B cell (primary cell): Measurements from ENCODE around the gene TSC22D2. TPM values are rescaled to one million over a fixed set of nuclear protein-coding genes. Genes with fewer than 3 reads are reported as not detected.

Experiments
- ATAC-seq: fragments of 200-7000 bp; cut with Tn5 transposase; one replicate; pipeline ENCODE4 v1.10.0; 2021; ENCODE audit warnings: low read depth, mild to moderate bottlenecking, moderate number of reproducible peaks, moderate library complexity
- CTCF ChIA-PET: fragments of 350-600 bp; sonication (Branson Sonifier 250); formaldehyde crosslinking; loops from one replicate; lab custom pipeline; 2021; ENCODE audit warnings: antibody characterized with exemption, inconsistent platforms; lab: Charles Lee
- POLR2A ChIA-PET: fragments of 350-600 bp; sonication (Branson Sonifier 250); formaldehyde crosslinking; loops from one replicate; lab custom pipeline; 2021; ENCODE audit warnings: antibody characterized with exemption; lab: Charles Lee
- DNase-seq: peaks from one replicate; pipeline ENCODE4 v3.0.0; 2013
- H2AFZ ChIP-seq: 2 replicates; pipeline ENCODE4 v1.6.1; 2012; ENCODE audit warnings: mild to moderate bottlenecking, low read depth, low read length; ENCODE audit not compliant: insufficient read depth, poor library complexity, severe bottlenecking
- H3K27ac ChIP-seq, 2 donors: 1 replicate in 1 of 2; 2 replicates in 1 of 2; pipeline ENCODE4 v1.5.1; 2012 to 2013; ENCODE audit warnings: low read length in 2 of 2, mild to moderate bottlenecking in 2 of 2, moderate library complexity in 1 of 2
- H3K27me3 ChIP-seq, 4 experiments: fragments of 200-600 bp in 1 of 4; sonication (generic) in 1 of 4; replicated peaks in 1 of 4; 1 replicate in 2 of 4; 2 replicates in 2 of 4; pipeline versions ENCODE4 v1.6.1 to v1.7.0; 2013 to 2016; ENCODE audit warnings: low read length in 3 of 4, mild to moderate bottlenecking in 2 of 4, mixed read lengths in 1 of 4, moderate library complexity in 1 of 4; ENCODE audit not compliant: insufficient read depth in 4 of 4, control insufficient read depth in 3 of 4; ENCODE audit errors: control extremely low read depth in 1 of 4
- H3K36me3 ChIP-seq, 2 experiments: replicated peaks in 1 of 2; 1 replicate in 1 of 2; 2 replicates in 1 of 2; pipeline versions ENCODE4 v1.6.1 to v1.7.1; 2013; ENCODE audit warnings: low read length in 1 of 2; ENCODE audit not compliant: insufficient read depth in 2 of 2, control insufficient read depth in 1 of 2; ENCODE audit errors: control extremely low read depth in 1 of 2, extremely low read depth in 1 of 2
- H3K4me1 ChIP-seq, 2 donors: fragments of 200-600 bp in 1 of 2; sonication (generic) in 1 of 2; 1 replicate in 1 of 2; 2 replicates in 1 of 2; pipeline versions ENCODE4 v1.5.1 to v1.6.1; 2013 to 2017; ENCODE audit warnings: low read length in 2 of 2; ENCODE audit not compliant: control insufficient read depth in 2 of 2, insufficient read depth in 2 of 2
- H3K4me2 ChIP-seq: replicated peaks from 2 replicates; pipeline ENCODE3; 2012; ENCODE audit warnings: mild to moderate bottlenecking, low read depth, low read length; ENCODE audit not compliant: poor library complexity, severe bottlenecking
- H3K4me3 ChIP-seq, 5 experiments: fragments of 200-600 bp in 1 of 5; sonication (generic) in 1 of 5; 1 replicate in 3 of 5; 2 replicates in 2 of 5; pipeline versions ENCODE4 v1.5.1 to v1.7.0; 2011 to 2016; ENCODE audit warnings: low read length in 4 of 5, mild to moderate bottlenecking in 4 of 5, low read depth in 2 of 5, control low read depth in 1 of 5, moderate library complexity in 1 of 5; ENCODE audit not compliant: insufficient read depth in 1 of 5; ENCODE audit errors: control extremely low read depth in 1 of 5, extremely low read depth in 1 of 5
- H3K79me2 ChIP-seq: fragments of 200-600 bp; sonication (generic); one replicate; pipeline ENCODE4 v1.6.0; 2016; ENCODE audit warnings: low read length; ENCODE audit not compliant: control insufficient read depth, insufficient read depth
- H3K9ac ChIP-seq: fragments of 200-600 bp; sonication (generic); 2 replicates; pipeline ENCODE4 v1.6.1; 2017; ENCODE audit warnings: mild to moderate bottlenecking, low read length, moderate library complexity
- H3K9me3 ChIP-seq, 3 donors: one replicate each; pipeline versions ENCODE4 v1.6.1 to v1.7.1; 2013; ENCODE audit warnings: low read length in 2 of 3; ENCODE audit not compliant: control insufficient read depth in 2 of 3, insufficient read depth in 1 of 3; ENCODE audit errors: control extremely low read depth in 1 of 3
- H4K20me1 ChIP-seq: 2 replicates; pipeline ENCODE4 v1.6.0; 2012; ENCODE audit warnings: mild to moderate bottlenecking, low read length; ENCODE audit not compliant: insufficient read depth, control insufficient read depth, poor library complexity, severe bottlenecking
- H3K27ac Mint-ChIP-seq: one replicate; pipeline ENCODE4 v1.8.0; 2021; ENCODE audit warnings: mixed read lengths
- H3K27me3 Mint-ChIP-seq: one replicate; pipeline ENCODE4 v1.8.0; 2021; ENCODE audit warnings: mixed read lengths
- H3K4me1 Mint-ChIP-seq: one replicate; pipeline ENCODE4 v1.8.0; 2021; ENCODE audit warnings: mixed read lengths
- H3K4me3 Mint-ChIP-seq: one replicate; pipeline ENCODE4 v1.8.0; 2021; ENCODE audit warnings: mixed read lengths
- H3K9me3 Mint-ChIP-seq: one replicate; pipeline ENCODE4 v1.8.0; 2022; ENCODE audit warnings: mixed read lengths; ENCODE audit not compliant: insufficient read depth
- EZH2 ChIP-seq: IDR thresholded peaks from 2 replicates; pipeline ENCODE4 v1.6.1; 2012; ENCODE audit warnings: borderline replicate concordance, low read depth, mild to moderate bottlenecking, moderate library complexity, low read length; ENCODE audit not compliant: insufficient read depth, poor library complexity, severe bottlenecking
- WGBS: methylation state at CpG from one replicate; pipeline ENCODE4 v1.1.5; 2013; ENCODE audit warnings: missing lambda C conversion rate; ENCODE audit not compliant: insufficient coverage; 5-methylcytosine and 5-hydroxymethylcytosine counted together
- intact Hi-C: fragments of 100-400 bp; cut with micrococcal nuclease; formaldehyde crosslinking; loops from one replicate; pipeline ENCODE4 v1.10.0; 2022
- polyA plus RNA-seq: library from polyadenylated mRNA; depleted of rRNA; stranded (reverse); fragments of >200 nt; gene quantifications from 2 replicates; pipeline ENCODE4 v1.2.3, GENCODE V29; 2012
- total RNA-seq, 2 donors: library from RNA; stranded (reverse); fragments of 120-200 nt in 1 of 2; gene quantifications; 1 replicate in 1 of 2; 2 replicates in 1 of 2; pipeline versions ENCODE4 v1.2.3 to v1.2.4, GENCODE V29; 2013 to 2022
- TF ChIP-seq, protein P1 (sequence below): fragments of 200-600 bp; IDR thresholded peaks from one replicate; pipeline ENCODE4 v1.8.0; 2022; ENCODE audit warnings: antibody characterized with exemption, mild to moderate bottlenecking

The TSC22D2 gene
- total and polyA plus RNA-seq, 2 donors (not counting 1 experiment from before 2014, with no cell fraction given): 17.2 to 45.9 TPM

DNA sequence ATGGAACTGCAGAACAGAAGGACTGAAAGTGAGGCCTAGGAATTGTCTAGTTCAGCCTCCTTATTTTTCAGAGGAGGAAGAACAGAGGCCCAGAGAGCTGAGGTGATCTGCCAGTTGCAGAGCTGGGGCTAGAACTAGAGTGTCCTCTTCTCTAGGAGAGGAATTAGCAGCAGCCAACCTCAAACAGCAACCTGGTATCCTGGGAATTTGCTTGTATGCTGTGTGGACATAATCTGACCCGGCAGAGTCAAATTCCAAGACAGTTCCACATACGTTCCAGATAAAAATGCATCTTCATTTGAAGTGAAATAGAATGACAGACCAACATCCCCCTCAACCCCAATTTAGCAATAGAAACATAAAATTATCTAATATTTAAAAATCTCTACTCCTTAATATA is 13.5 kb upstream of the TSC22D2 start:
- Histone ChIP-seq H3K27me3 (no peaks in the 10 kb centered on the region), H3K27ac (no peak overlapping the region), H4K20me1 (no peaks in the 10 kb centered on the region), H3K4me2 (no peak overlapping the region), H3K9ac (no peak overlapping the region), H2AFZ (no peak overlapping the region), H3K4me3 (no peak overlapping the region), H3K36me3 (no peaks in the 10 kb centered on the region), H3K79me2 (no peaks in the 10 kb centered on the region), H3K9me3 (no peaks in the 10 kb centered on the region), H3K4me1 (no peaks in the 10 kb centered on the region)
- ChIA-PET POLR2A (no interaction called here), CTCF (interaction anchor here (0.8 to 1.6 kb wide), 3 partner anchors 9 to 15 kb away, joined by 3 to 4 read pairs (median 3); no protein-coding TSS in a partner anchor)
- WGBS: no CpG with 5 or more reads among the region's 2 CpGs
- ATAC-seq: no peak
- Mint-ChIP-seq H3K27ac (no peak overlapping the region), H3K4me1 (peaks cover 2% of the 10 kb centered on the region), H3K27me3 (no peaks in the 10 kb centered on the region), H3K9me3 (no peaks in the 10 kb centered on the region), H3K4me3 (no peak overlapping the region)
- TF ChIP-seq EZH2: no peak
- TF ChIP-seq, protein P1, sequence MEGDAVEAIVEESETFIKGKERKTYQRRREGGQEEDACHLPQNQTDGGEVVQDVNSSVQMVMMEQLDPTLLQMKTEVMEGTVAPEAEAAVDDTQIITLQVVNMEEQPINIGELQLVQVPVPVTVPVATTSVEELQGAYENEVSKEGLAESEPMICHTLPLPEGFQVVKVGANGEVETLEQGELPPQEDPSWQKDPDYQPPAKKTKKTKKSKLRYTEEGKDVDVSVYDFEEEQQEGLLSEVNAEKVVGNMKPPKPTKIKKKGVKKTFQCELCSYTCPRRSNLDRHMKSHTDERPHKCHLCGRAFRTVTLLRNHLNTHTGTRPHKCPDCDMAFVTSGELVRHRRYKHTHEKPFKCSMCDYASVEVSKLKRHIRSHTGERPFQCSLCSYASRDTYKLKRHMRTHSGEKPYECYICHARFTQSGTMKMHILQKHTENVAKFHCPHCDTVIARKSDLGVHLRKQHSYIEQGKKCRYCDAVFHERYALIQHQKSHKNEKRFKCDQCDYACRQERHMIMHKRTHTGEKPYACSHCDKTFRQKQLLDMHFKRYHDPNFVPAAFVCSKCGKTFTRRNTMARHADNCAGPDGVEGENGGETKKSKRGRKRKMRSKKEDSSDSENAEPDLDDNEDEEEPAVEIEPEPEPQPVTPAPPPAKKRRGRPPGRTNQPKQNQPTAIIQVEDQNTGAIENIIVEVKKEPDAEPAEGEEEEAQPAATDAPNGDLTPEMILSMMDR: no peak
- intact Hi-C loops: no loop called here
- no peak for DNase-seq

DNA sequence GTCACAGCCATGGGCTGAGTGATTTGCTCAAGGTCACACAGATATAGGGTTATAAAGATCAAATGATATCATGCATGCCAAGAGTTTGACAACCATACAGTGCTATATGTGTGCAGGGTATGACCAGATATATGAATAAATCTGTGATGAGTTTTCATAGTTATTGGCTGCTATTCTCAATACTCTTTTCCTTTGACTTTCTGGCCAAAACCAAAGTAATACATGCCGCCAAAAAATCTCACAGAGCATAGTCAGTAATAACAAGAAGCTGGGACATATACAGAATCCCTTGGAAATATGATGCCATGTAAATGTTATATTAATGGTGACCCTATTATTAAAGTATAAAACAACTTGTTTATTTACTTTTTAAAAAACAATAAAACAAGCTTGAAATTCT is 11.6 kb upstream of the TSC22D2 start:
- no peaks in the 10 kb centered on the region for H3K9me3 Mint-ChIP-seq
- H3K4me1 ChIP-seq: no peaks in the 10 kb centered on the region
- no peak overlapping the region for H3K4me2 ChIP-seq
- WGBS: no CpG with 5 or more reads among the region's 1 CpG
- H3K4me3 ChIP-seq: no peak overlapping the region
- H3K9ac ChIP-seq: no peak overlapping the region
- intact Hi-C loops: no loop called here
- H2AFZ ChIP-seq: no peak overlapping the region
- H3K27me3 Mint-ChIP-seq: no peaks in the 10 kb centered on the region
- H3K27me3 ChIP-seq: no peaks in the 10 kb centered on the region
- POLR2A ChIA-PET: interaction anchor here (2.7 kb wide), 1 partner anchor 12 kb away, joined by 6 read pairs; the partner anchor contains the start of gene TSC22D2
- H3K4me1 Mint-ChIP-seq: no peaks in the 10 kb centered on the region
- TF ChIP-seq, protein P1: no peak
- TF ChIP-seq EZH2: no peak
- no peaks in the 10 kb centered on the region for H3K79me2 ChIP-seq
- no peak overlapping the region for H3K27ac Mint-ChIP-seq
- no peaks in the 10 kb centered on the region for H3K36me3 ChIP-seq
- CTCF ChIA-PET: interaction anchor here (1.3 to 2.1 kb wide), 2 partner anchors 12 to 110 kb away, joined by 3 to 6 read pairs; no protein-coding TSS in a partner anchor
- DNase-seq: no peak
- no peaks in the 10 kb centered on the region for H4K20me1 ChIP-seq
- H3K9me3 ChIP-seq: no peaks in the 10 kb centered on the region
- ATAC-seq: no peak
- H3K27ac ChIP-seq: no peak overlapping the region
- no peak overlapping the region for H3K4me3 Mint-ChIP-seq
